H9 (cell line): ENCODE measurements around the gene PLCH2. TPM values are rescaled to one million over a fixed set of nuclear protein-coding genes. Genes with fewer than 3 reads are reported as not detected.

Source experiments
- DNase-seq: peaks from one replicate; pipeline ENCODE4 v3.0.0-alpha.2; 2017
- H2AFZ ChIP-seq: one replicate; pipeline ENCODE4 v1.6.1; 2013; ENCODE audit warnings: mild to moderate bottlenecking, low read length, control low read depth, moderate library complexity
- H2AK5ac ChIP-seq: 2 replicates; pipeline ENCODE4 v1.6.1; 2013; ENCODE audit warnings: low read length, control low read depth, mixed read lengths; ENCODE audit not compliant: insufficient read length
- H2BK120ac ChIP-seq: one replicate; pipeline ENCODE4 v1.6.1; 2013; ENCODE audit warnings: low read depth, mild to moderate bottlenecking, low read length, control low read depth, inconsistent platforms; ENCODE audit not compliant: poor library complexity, severe bottlenecking
- H2BK12ac ChIP-seq: 2 replicates; pipeline ENCODE4 v1.6.1; 2013; ENCODE audit warnings: low read length, control low read depth, mixed read lengths, low read depth; ENCODE audit not compliant: insufficient read length
- H2BK15ac ChIP-seq: 2 replicates; pipeline ENCODE4 v1.6.1; 2013; ENCODE audit warnings: low read depth, low read length, control low read depth
- H2BK20ac ChIP-seq: one replicate; pipeline ENCODE4 v1.6.1; 2013; ENCODE audit warnings: low read depth, mild to moderate bottlenecking, low read length, control low read depth, inconsistent platforms; ENCODE audit not compliant: poor library complexity, severe bottlenecking
- H2BK5ac ChIP-seq: 2 replicates; pipeline ENCODE4 v1.6.1; 2013; ENCODE audit warnings: low read length, control low read depth, mixed read lengths; ENCODE audit not compliant: insufficient read length
- H3K14ac ChIP-seq: 2 replicates; pipeline ENCODE4 v1.6.1; 2013; ENCODE audit warnings: low read length, control low read depth; ENCODE audit not compliant: insufficient read depth
- H3K18ac ChIP-seq: 2 replicates; pipeline ENCODE4 v1.6.1; 2013; ENCODE audit warnings: low read depth, mild to moderate bottlenecking, mixed read lengths, low read length, control low read depth; ENCODE audit not compliant: insufficient read length
- H3K23ac ChIP-seq: 2 replicates; pipeline ENCODE4 v1.6.1; 2013; ENCODE audit warnings: low read length, control low read depth, mixed read lengths, low read depth; ENCODE audit not compliant: insufficient read length
- H3K23me2 ChIP-seq: 2 replicates; pipeline ENCODE4 v1.6.1; 2013; ENCODE audit warnings: low read depth, mild to moderate bottlenecking, mixed read lengths, low read length, control low read depth; ENCODE audit not compliant: insufficient read length, poor library complexity, severe bottlenecking
- H3K27ac ChIP-seq: 2 replicates; pipeline ENCODE4 v1.5.1; 2013; ENCODE audit warnings: low read length, control low read depth, mixed read lengths, low read depth; ENCODE audit not compliant: insufficient read length
- H3K27me3 ChIP-seq: 2 replicates; pipeline ENCODE4 v1.6.1; 2013; ENCODE audit warnings: low read length, control low read depth, inconsistent platforms; ENCODE audit not compliant: insufficient read depth
- H3K4ac ChIP-seq: 2 replicates; pipeline ENCODE4 v1.6.1; 2013; ENCODE audit warnings: low read depth, mild to moderate bottlenecking, control low read depth, inconsistent platforms, low read length, moderate library complexity
- H3K4me1 ChIP-seq: 2 replicates; pipeline ENCODE4 v1.6.1; 2013; ENCODE audit warnings: low read length, control low read depth, inconsistent platforms; ENCODE audit not compliant: insufficient read depth
- H3K4me2 ChIP-seq: 2 replicates; pipeline ENCODE4 v1.6.1; 2013; ENCODE audit warnings: low read length, control low read depth, mixed read lengths; ENCODE audit not compliant: insufficient read length, insufficient read depth
- H3K56ac ChIP-seq: 2 replicates; pipeline ENCODE4 v1.6.1; 2013; ENCODE audit warnings: low read depth, mild to moderate bottlenecking, mixed read lengths, low read length, control low read depth; ENCODE audit not compliant: insufficient read length
- H3K79me1 ChIP-seq: 2 replicates; pipeline ENCODE4 v1.6.1; 2013; ENCODE audit warnings: low read depth, mild to moderate bottlenecking, moderate library complexity, low read length, control low read depth, inconsistent platforms; ENCODE audit not compliant: insufficient read depth, poor library complexity, severe bottlenecking
- H3K79me2 ChIP-seq: 2 replicates; pipeline ENCODE4 v1.6.1; 2013; ENCODE audit warnings: low read length, control low read depth, inconsistent platforms; ENCODE audit not compliant: insufficient read depth
- H3K9ac ChIP-seq: 2 replicates; pipeline ENCODE4 v1.6.1; 2013; ENCODE audit warnings: low read length, control low read depth, mixed read lengths; ENCODE audit not compliant: insufficient read length; ENCODE audit errors: extremely low read depth
- H3K9me3 ChIP-seq: one replicate; pipeline ENCODE4 v1.6.1; 2013; ENCODE audit warnings: low read depth, low read length, inconsistent platforms; ENCODE audit not compliant: control insufficient read depth
- H3T11ph ChIP-seq: one replicate; pipeline ENCODE4 v1.6.1; 2013; ENCODE audit warnings: mild to moderate bottlenecking, low read length, control low read depth, inconsistent platforms
- H4K20me1 ChIP-seq: one replicate; pipeline ENCODE4 v1.6.1; 2013; ENCODE audit not compliant: control insufficient read depth, insufficient read length, insufficient read depth
- H4K5ac ChIP-seq: 2 replicates; pipeline ENCODE4 v1.6.1; 2013; ENCODE audit warnings: low read depth, mild to moderate bottlenecking, mixed read lengths, low read length, control low read depth; ENCODE audit not compliant: insufficient read length
- H4K8ac ChIP-seq: replicated peaks from 2 replicates; pipeline ENCODE4 v1.6.1; 2013; ENCODE audit warnings: low read length, control low read depth, mixed read lengths, low read depth; ENCODE audit not compliant: insufficient read length
- H4K91ac ChIP-seq: 2 replicates; pipeline ENCODE4 v1.6.1; 2013; ENCODE audit warnings: low read depth, mild to moderate bottlenecking, moderate library complexity, mixed read lengths, low read length, control low read depth; ENCODE audit not compliant: insufficient read length
- H3K27ac Mint-ChIP-seq, 3 experiments: 2 replicates in 2 of 3; 3 replicates in 1 of 3; pipeline ENCODE4 v1.8.0; 2020 to 2021; ENCODE audit warnings: mixed read lengths in 3 of 3, mild to moderate bottlenecking in 1 of 3, moderate library complexity in 1 of 3
- H3K27me3 Mint-ChIP-seq: 2 replicates; pipeline ENCODE4 v1.8.0; 2021; ENCODE audit warnings: low read depth, mild to moderate bottlenecking, moderate library complexity, mixed read lengths
- H3K36me3 Mint-ChIP-seq, 3 experiments: 2 replicates in 2 of 3; 3 replicates in 1 of 3; pipeline ENCODE4 v1.8.0; 2020 to 2021; ENCODE audit warnings: low read depth in 3 of 3, mixed read lengths in 3 of 3; ENCODE audit not compliant: insufficient read depth in 1 of 3
- H3K4me1 Mint-ChIP-seq, 2 experiments: 2 replicates each; pipeline ENCODE4 v1.8.0; 2020; ENCODE audit warnings: mixed read lengths in 2 of 2
- H3K4me3 Mint-ChIP-seq, 2 experiments: 2 replicates in 1 of 2; 3 replicates in 1 of 2; pipeline ENCODE4 v1.8.0; 2020 to 2021; ENCODE audit warnings: mild to moderate bottlenecking in 2 of 2, mixed read lengths in 2 of 2, moderate library complexity in 1 of 2
- H3K9me3 Mint-ChIP-seq, 2 experiments: 2 replicates in 1 of 2; 3 replicates in 1 of 2; pipeline ENCODE4 v1.8.0; 2020; ENCODE audit warnings: mild to moderate bottlenecking in 2 of 2, mixed read lengths in 2 of 2, moderate library complexity in 1 of 2
- CTCF ChIP-seq: fragments of 200-600 bp; sonication (generic); conservative IDR thresholded peaks from 3 replicates; pipeline ENCODE4 v1.8.0; 2021; ENCODE audit warnings: antibody characterized with exemption, mild to moderate bottlenecking
- WGBS: extraction: QIAGEN DNeasy Blood & Tissue Kit; methylation state at CpG from one replicate; pipeline ENCODE4 v1.1.7; 2013; ENCODE audit warnings: missing lambda C conversion rate, low lambda C conversion rate, mixed read lengths; ENCODE audit not compliant: insufficient read length; ENCODE audit errors: extremely low coverage; 5-methylcytosine and 5-hydroxymethylcytosine counted together
- total RNA-seq: library from RNA; stranded (reverse); gene quantifications from 2 replicates; pipeline ENCODE4 v1.2.1, GENCODE V29; 2021

PLCH2 gene
- total RNA-seq, 1 experiment from 2014 or later: 0.09 TPM

GRCh38 chr1:2508751-2509150, 32.7 kb downstream of the PLCH2 start:
- H2BK12ac ChIP-seq: no peak overlapping the region
- TF ChIP-seq CTCF: no peak
- no peak overlapping the region for H2BK120ac ChIP-seq
- no peak overlapping the region for H3K18ac ChIP-seq
- no peak overlapping the region for H2AFZ ChIP-seq
- H3K36me3 Mint-ChIP-seq: peaks cover 11 to 42% (median 35%) of the 10 kb centered on the region in 3 experiments; a peak in 6 of 7 replicates
- H3K27ac Mint-ChIP-seq: no peak overlapping the region
- no peaks in the 10 kb centered on the region for H3K9me3 Mint-ChIP-seq
- no peak overlapping the region for H2BK20ac ChIP-seq
- no peak overlapping the region for H3K14ac ChIP-seq
- no CpG with 5 or more reads among the region's 29 CpGs for WGBS
- no peaks in the 10 kb centered on the region for H3K23me2 ChIP-seq
- H3K79me1 ChIP-seq: no peaks in the 10 kb centered on the region
- no peak overlapping the region for H2BK15ac ChIP-seq
- H3K4me2 ChIP-seq: no peak overlapping the region
- no peaks in the 10 kb centered on the region; the same call in 1 of the 2 replicates for H3K27me3 Mint-ChIP-seq
- DNase-seq: no peak
- H3K4me3 Mint-ChIP-seq: no peak overlapping the region
- no peaks in the 10 kb centered on the region for H3K4me1 ChIP-seq
- no peaks in the 10 kb centered on the region for H3K9me3 ChIP-seq
- no peak overlapping the region for H3T11ph ChIP-seq
- no peaks in the 10 kb centered on the region for H4K20me1 ChIP-seq
- H2AK5ac ChIP-seq: no peak overlapping the region
- no peak overlapping the region for H4K8ac ChIP-seq
- no peak overlapping the region for H3K27ac ChIP-seq
- H3K4ac ChIP-seq: no peak overlapping the region
- no peak overlapping the region for H4K5ac ChIP-seq
- no peak overlapping the region for H3K23ac ChIP-seq
- no peak overlapping the region for H3K9ac ChIP-seq
- no peak overlapping the region for H2BK5ac ChIP-seq
- H3K79me2 ChIP-seq: no peaks in the 10 kb centered on the region
- no peak overlapping the region for H4K91ac ChIP-seq
- no peak overlapping the region for H3K56ac ChIP-seq
- H3K4me1 Mint-ChIP-seq: no peaks in the 10 kb centered on the region
- no peaks in the 10 kb centered on the region for H3K27me3 ChIP-seq
